ENCODE data around the gene CASQ2. TPM values are rescaled to one million over a fixed set of nuclear protein-coding genes. Genes with fewer than 3 reads are reported as not detected.

CASQ2 gene
- polyA plus RNA-seq, 3 donors, result not detected

GRCh38 chr1:115672224-115673009 lies 96.1 kb downstream of the CASQ2 start:
- H3K9ac ChIP-seq (ENCODE audit: insufficient read depth, low read length, poor library complexity, severe bottlenecking), result no peak overlapping the region
- no peak for DNase-seq
- no peaks in the 10 kb centered on the region for H3K9me3 ChIP-seq (replicated peaks in 1 of 2; ENCODE audit: control insufficient read depth in 1 of 2, insufficient read depth in 1 of 2, low read length in 2 of 2)
- intact Hi-C loops (cut with micrococcal nuclease), result no loop called here
- WGBS (ENCODE audit: insufficient coverage), result 99% methylated on average over 13 of the region's 13 CpGs
- TF ChIP-seq CTCF (IDR thresholded peaks at IDR 0.05), result no peak
- no peaks in the 10 kb centered on the region for H3K27me3 ChIP-seq (ENCODE audit: control insufficient read depth in 2 of 2, insufficient read depth in 2 of 2, low read length in 2 of 2)
- no peak overlapping the region for H3K27ac ChIP-seq (ENCODE audit: low read depth in 1 of 2, low read length in 2 of 2)
- H2AFZ ChIP-seq (ENCODE audit: insufficient read depth, low read depth, low read length, poor library complexity, severe bottlenecking), result no peak overlapping the region
- Mint-ChIP-seq H3K4me3 (no peak overlapping the region), H3K9me3 (peaks cover 0 to 5% (median 0%) of the 10 kb centered on the region in 7 donors), H3K27ac (peak overlapping the region in 1 of 7 donors; percentile 69), H3K36me3 (peaks cover 0 to 5% of the 10 kb centered on the region in 2 donors), H3K27me3 (ENCODE audit: low read depth in 3 of 3) (no peaks in the 10 kb centered on the region), H3K4me1 (peaks cover 5% of the 10 kb centered on the region)
- H3K79me2 ChIP-seq (ENCODE audit: insufficient read depth, low read length), result no peaks in the 10 kb centered on the region
- no peak overlapping the region for H3K4me3 ChIP-seq (replicated peaks in 1 of 3; ENCODE audit: low read depth in 2 of 3, low read length in 3 of 3)
- H3K4me2 ChIP-seq (replicated peaks; ENCODE audit: extremely low read depth, low read length, poor library complexity, severe bottlenecking), result no peak overlapping the region
- peaks cover 0 to 8% of the 10 kb centered on the region in 2 donors for H3K36me3 ChIP-seq (replicated peaks in 1 of 2; ENCODE audit: control insufficient read depth in 1 of 2, insufficient read depth in 2 of 2, low read length in 2 of 2)
- H3K4me1 ChIP-seq (ENCODE audit: control insufficient read depth in 1 of 2, insufficient read depth in 2 of 2, low read length in 2 of 2), result no peaks in the 10 kb centered on the region
- H4K20me1 ChIP-seq (ENCODE audit: insufficient read depth, low read length), result no peaks in the 10 kb centered on the region

- Histone ChIP-seq H3K36me3 (replicated peaks in 1 of 2; ENCODE audit: control insufficient read depth in 1 of 2, insufficient read depth in 2 of 2, low read length in 2 of 2) (peaks cover 0 to 10% of the 10 kb centered on the region in 2 donors), H3K27me3 (ENCODE audit: control insufficient read depth in 2 of 2, insufficient read depth in 2 of 2, low read length in 2 of 2) (no peaks in the 10 kb centered on the region), H3K79me2 (ENCODE audit: insufficient read depth, low read length) (no peaks in the 10 kb centered on the region), H3K4me3 (replicated peaks in 1 of 3; ENCODE audit: low read depth in 2 of 3, low read length in 3 of 3) (no peak overlapping the region), H3K9me3 (replicated peaks in 1 of 2; ENCODE audit: control insufficient read depth in 1 of 2, insufficient read depth in 1 of 2, low read length in 2 of 2) (no peaks in the 10 kb centered on the region), H3K4me2 (replicated peaks; ENCODE audit: extremely low read depth, low read length, poor library complexity, severe bottlenecking) (no peak overlapping the region), H2AFZ (ENCODE audit: insufficient read depth, low read depth, low read length, poor library complexity, severe bottlenecking) (no peak overlapping the region), H3K27ac (ENCODE audit: low read depth in 1 of 2, low read length in 2 of 2) (no peak overlapping the region), H4K20me1 (ENCODE audit: insufficient read depth, low read length) (no peaks in the 10 kb centered on the region), H3K4me1 (ENCODE audit: control insufficient read depth in 1 of 2, insufficient read depth in 2 of 2, low read length in 2 of 2) (no peaks in the 10 kb centered on the region), H3K9ac (ENCODE audit: insufficient read depth, low read length, poor library complexity, severe bottlenecking) (no peak overlapping the region)
- peaks cover 0 to 5% (median 0%) of the 10 kb centered on the region in 7 donors for H3K9me3 Mint-ChIP-seq
- H3K4me3 Mint-ChIP-seq, result no peak overlapping the region
- peaks cover 0 to 5% of the 10 kb centered on the region in 2 donors for H3K36me3 Mint-ChIP-seq
- peaks cover 5% of the 10 kb centered on the region for H3K4me1 Mint-ChIP-seq
- WGBS (ENCODE audit: insufficient coverage), result 86% methylated on average over 13 of the region's 19 CpGs
- TF ChIP-seq CTCF (IDR thresholded peaks at IDR 0.05), result no peak
- no peak overlapping the region for H3K27ac Mint-ChIP-seq
- intact Hi-C loops (cut with micrococcal nuclease), result no loop called here
- no peak for DNase-seq
- no peaks in the 10 kb centered on the region for H3K27me3 Mint-ChIP-seq (ENCODE audit: low read depth in 3 of 3)
These were observed 97.2 kb downstream of the CASQ2 start for GRCh38 chr1:115671176-115671934.
